Measurements from ENCODE around the gene CELF3. TPM values are rescaled to one million over a fixed set of nuclear protein-coding genes. Genes with fewer than 3 reads are reported as not detected.

Gene CELF3
- total RNA-seq, 1 experiment from 2014 or later: 0.42 TPM

GRCh38 chr1:151686561-151686960 lies 30.0 kb downstream of the CELF3 start:
- POLR2A ChIA-PET: no interaction called here
- Mint-ChIP-seq H3K4me3 (no peak overlapping the region), H3K36me3 (0 out of 2 replicates have a peak, but pooled peaks cover 10% of the 10 kb centered on the region), H3K9me3 (no peaks in the 10 kb centered on the region), H3K4me1 (no peaks in the 10 kb centered on the region), H3K27me3 (ENCODE audit: low read depth) (no peaks in the 10 kb centered on the region), H3K27ac (no peak overlapping the region)
- CTCF ChIA-PET: interaction anchor here (1.0 kb wide), 1 partner anchor 93 kb away, joined by 6 read pairs; no protein-coding TSS in a partner anchor
- ATAC-seq: no peak
- no peak for DNase-seq (ENCODE audit: low spot score)
- TF ChIP-seq ZNF532 (CRISPR knock-in tag; IDR thresholded peaks at IDR 0.05; ENCODE audit: borderline replicate concordance) (no peak), NR3C1 (CRISPR knock-in tag; conservative IDR thresholded peaks at IDR 0.05; ENCODE audit: low read depth) (no peak), FOXP4 (CRISPR knock-in tag; IDR thresholded peaks at IDR 0.05) (no peak), ARID4B (CRISPR knock-in tag; IDR thresholded peaks at IDR 0.05; ENCODE audit: borderline replicate concordance) (no peak), PRDM15 (CRISPR knock-in tag; IDR thresholded peaks at IDR 0.05) (no peak), ZNF138 (CRISPR knock-in tag; conservative IDR thresholded peaks at IDR 0.05) (no peak), ESRRA (CRISPR knock-in tag; IDR thresholded peaks at IDR 0.05; ENCODE audit: borderline replicate concordance) (no peak), SMAD3 (CRISPR knock-in tag; IDR thresholded peaks at IDR 0.05; ENCODE audit: borderline replicate concordance) (no peak), ELF4 (CRISPR knock-in tag; IDR thresholded peaks at IDR 0.05; ENCODE audit: low read depth) (no peak), ZNF317 (CRISPR knock-in tag; IDR thresholded peaks at IDR 0.05; ENCODE audit: borderline replicate concordance, low read depth) (no peak)
